ENCODE data around the gene REG1A.

Gene REG1A

DNA sequence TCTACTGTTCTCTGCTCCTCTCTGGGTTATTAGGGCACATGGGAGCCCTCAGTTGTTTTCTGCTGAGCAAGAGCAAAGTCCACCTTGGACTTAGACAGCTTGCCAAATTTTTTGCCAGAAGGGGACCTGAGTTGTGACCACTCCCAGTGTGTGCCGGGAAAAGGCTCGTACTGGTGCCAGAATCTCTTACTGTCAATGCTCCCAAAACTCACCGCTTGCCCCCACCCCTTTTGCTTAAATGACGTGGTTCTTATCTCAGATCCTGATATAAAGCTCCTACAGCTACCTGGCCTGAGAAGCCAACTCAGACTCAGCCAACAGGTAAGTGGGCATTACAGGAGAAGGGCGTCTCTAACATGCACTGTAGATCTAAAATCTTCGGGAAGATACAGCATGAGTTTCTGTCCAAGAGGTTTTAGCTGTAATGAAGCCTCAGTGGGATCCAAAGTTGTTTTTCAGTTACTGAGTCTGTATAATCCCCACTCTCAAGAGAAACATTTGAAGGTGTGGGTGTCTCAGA, at the start of gene REG1A:
TSS of gene REG1A (plus strand) at position 295 of the 520 bp plus-strand sequence. CDS start 374 bp downstream, outside the sequence.
- ATAC-seq = no peak

DNA sequence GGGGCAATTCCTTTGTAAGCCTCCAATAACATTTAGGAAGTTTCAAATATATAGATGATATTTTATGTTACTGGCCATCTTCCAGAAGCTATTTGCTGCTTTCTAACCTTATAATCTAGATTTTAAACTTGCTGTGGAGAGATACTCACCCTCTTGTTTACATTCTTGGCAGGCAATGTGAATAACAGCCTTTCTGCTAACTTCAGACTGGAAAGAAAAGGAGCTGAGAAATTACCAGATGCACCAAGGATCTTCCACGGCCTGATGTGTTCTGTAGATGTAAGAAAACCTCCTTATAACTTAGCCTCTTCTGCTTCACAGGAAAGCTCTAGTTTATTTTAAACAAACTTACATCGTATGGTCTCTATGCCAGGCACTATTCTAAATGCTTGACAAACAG, 49.2 kb upstream of the REG1A start:
- no peak for ATAC-seq

- no peak for ATAC-seq
These were observed 37.3 kb upstream of the REG1A start for GRCh38 chr2:79082987-79083386.

GRCh38 chr2:79083597-79084251, 36.6 kb upstream of the REG1A start:
- ATAC-seq = no peak

DNA sequence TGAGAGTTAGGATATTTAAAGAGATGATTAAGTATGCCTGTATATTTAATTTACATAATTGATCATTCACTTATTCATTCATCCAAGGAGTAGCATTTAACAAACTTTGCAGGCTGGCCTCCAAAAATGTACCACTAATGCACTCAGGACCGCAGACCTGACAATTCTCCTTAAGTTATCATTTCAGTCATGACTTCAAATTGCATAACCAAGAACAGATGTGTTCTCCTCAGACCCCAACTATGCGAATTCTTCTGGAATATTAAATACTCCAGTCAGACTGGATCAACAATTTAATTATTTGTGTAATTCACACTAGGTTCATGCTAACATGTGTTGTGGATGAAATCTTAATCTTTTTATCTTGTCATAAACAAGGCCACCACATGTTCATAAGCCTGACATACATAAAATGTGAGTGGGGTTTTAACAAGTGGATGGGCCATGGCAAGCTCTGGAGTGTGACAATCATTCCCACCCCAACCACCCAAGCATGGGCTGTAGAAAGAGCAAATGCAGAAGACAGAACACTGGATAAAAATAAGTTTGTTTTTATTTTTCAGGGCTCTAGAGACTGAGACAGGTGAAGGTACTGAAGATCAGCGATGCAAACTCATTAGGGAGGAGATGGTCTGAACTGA, 35.7 kb upstream of the REG1A start:
- no peak for ATAC-seq

DNA sequence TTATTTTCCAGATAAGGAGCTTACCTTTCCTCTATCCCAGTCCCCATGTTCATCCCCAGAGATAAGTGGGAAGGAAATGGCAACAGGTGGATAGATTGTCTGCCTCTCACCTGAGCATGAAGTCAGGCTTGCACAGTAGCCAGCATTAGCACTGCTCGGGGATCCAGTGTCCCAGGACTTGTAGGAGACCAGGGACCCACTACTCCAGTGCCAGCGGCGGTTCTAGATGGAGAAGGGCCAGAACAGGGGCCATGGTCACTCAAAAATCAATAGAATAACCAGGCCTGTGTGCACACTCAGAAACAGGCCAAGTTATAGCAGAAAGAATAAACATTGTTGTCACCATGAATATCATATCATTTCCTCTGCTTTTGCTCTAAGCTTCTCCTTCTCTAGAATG, 34.9 kb upstream of the REG1A start:
- ATAC-seq = no peak

- ATAC-seq = no peak
These were observed 34.0 kb upstream of the REG1A start for GRCh38 chr2:79086255-79086654.

DNA sequence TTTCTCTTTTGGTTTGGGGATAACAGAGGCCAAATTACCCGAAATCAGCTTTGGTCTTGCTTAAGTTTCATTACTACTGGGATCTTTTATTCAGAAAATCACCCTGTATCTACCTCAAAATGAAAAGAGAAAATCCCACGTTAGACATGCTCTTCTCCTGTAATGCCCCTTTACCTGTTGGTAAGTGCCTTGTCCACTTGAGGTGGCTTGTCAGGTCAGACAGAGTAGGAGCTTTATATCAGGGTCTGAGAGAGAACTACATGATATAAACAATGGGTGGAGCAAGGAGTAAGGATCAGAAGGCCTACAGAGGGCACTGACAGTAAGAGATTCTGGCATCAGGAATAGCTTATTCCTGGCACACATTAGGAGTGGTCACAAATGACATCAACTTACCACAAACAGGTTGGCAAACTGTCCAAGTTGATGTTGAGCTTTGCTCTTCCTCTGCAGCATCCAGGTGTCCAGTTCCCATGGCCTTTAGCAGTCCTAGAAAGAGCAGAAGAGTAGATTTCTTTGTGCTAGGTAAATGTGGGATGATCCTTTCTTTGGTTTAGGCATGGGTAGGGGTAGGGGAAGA, 32.4 kb upstream of the REG1A start, which contains the start of gene REG1B:
TSS of gene REG1B (minus strand) at position 209 of the 580 bp plus-strand sequence. CDS start 381 bp downstream, outside the sequence.
- no peak for ATAC-seq

DNA sequence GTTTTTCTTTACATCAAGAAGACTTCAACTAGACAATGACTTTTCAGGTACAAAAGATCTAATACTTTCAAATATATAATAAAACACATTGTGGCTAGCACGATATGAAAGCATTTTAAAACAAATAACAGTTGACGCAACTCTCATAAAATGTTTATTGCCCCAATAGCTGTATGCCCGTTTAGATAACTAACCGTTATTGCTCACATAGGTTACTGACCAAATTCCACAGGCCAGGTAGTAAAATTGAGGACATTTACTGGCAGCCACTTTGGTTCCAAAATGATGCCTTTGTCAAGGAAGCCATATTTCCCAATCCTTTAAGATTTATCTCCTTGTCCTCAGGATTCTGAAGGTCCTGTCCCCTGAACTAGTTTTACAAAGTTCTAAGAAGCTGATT, 29.6 kb upstream of the REG1A start:
- ATAC-seq = no peak

GRCh38 chr2:79097843-79098242, 22.4 kb upstream of the REG1A start:
- no peak for ATAC-seq

GRCh38 chr2:79099140-79099686, 21.1 kb upstream of the REG1A start:
- ATAC-seq = no peak

DNA sequence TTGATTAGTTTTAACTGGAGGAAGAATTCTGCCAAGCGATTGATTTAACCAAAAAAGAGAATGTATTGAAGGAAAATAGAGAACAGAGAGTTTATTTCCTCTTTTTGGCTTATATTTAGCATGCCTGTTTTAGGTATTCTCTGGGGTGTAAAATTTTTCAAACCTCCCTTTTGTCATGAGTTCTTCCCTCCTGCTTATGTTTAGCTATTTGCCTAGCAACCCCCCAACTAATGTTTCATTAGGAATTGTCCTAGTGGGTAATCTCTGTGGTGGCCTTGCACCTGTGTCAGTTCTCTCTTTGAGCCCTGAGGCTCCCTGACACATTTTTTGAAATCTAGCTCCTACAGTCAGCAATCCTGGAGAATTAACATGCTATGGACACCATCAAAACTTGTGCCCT, 20.0 kb upstream of the REG1A start:
- ATAC-seq = no peak

- ATAC-seq = no peak
These were observed 19.3 kb upstream of the REG1A start for GRCh38 chr2:79101024-79101423.

- ATAC-seq = no peak
These were observed 17.1 kb upstream of the REG1A start for GRCh38 chr2:79103214-79103613.

DNA sequence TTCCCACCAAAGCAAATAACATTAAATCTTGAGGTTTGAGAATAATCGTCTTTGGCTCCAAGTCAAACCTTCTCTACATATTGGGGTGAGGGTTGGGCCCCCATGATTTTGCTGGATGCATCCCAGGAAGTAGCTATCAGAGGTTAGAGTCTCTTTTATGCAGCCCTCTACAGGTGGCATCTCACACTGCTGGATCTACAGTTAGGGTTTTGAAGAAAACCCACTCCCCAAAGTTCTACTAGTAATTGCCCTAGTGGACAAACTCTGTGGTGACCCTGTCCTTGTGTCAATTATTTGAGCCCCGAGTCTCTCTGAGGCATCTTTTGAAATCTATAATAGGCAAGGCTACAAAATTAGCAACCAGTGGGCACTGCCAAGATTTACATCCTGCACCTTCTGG, 15.0 kb upstream of the REG1A start:
- ATAC-seq = no peak

DNA sequence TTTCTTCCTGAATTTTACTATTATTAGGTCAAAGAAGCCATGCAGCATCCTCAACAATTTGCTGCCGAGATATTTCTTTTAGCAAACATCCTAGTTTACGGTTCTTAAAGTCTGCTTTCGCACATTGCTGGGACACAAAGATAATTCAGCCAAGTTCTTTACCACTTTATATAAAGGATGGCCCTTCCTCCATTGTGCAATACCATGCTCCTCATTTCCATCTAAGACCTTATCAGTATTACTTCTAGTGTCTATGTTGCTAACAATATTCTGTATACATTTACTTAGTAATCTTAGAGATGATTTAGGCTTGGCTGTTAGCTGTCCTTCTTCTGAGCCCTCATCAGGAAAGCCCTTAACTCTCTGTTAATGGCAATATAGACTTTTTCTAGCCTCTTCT, 8.0 kb upstream of the REG1A start:
- ATAC-seq = no peak

GRCh38 chr2:79114797-79115494, 5.3 kb upstream of the REG1A start:
- ATAC-seq = no peak

DNA sequence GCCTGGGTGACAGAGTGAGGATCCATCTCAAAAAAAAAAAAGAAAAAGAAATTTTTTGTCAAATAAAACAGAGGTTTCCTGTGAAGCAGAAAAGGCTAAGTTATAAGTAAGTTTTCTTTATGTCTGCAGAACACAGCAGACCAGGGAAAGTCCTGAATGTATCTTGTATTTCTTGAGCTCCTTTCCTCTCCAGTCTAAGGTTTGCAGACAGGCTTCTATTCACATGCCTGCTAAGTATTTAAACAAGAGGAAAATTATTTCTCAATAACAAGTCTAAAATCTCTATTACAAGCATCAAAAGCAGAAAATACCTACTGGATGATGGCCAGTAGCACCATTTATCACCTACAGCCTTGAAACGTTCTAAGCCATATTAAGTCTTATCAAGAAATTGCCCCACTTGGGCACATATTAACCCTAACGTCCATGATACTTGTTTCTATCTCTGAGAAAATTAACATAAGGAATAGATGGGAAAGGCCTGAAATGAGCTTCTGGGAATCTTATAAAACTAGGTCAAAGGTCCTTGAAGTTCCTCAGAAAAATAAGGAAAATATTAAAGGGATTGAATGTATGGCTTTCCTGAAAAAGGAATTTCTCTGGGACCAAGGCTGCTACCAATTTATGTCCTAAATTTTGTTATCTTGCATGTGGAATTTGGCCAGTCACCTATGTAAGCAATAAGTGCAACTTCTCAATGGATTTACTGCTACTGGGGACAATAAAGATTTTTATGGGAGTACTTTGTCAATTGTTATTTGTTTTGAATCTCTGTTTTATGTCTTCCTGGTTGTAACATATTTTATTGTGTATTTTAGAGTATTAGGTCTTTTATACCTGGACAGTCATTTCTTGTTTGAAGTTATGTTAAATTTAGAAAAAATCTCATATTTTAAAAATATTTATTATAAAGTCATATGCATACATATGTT, 3.0 kb upstream of the REG1A start:
- no peak for ATAC-seq

DNA sequence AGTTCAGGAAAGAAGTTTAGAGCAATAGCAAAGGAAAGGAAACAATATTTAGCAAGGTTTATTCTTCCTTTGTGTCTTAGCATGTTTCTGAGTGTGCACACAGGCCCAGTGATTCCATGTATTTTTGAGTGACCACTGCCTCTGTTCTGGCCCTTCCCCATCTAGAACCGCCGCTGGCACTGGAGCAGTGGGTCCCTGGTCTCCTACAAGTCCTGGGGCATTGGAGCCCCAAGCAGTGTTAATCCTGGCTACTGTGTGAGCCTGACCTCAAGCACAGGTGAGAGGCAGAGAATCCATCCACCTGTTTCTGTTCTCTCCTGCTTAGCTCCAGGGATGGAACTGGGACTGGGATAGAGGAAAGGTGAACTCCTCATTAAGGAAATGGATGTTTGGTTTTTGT, 2.4 kb downstream of the REG1A start:
- ATAC-seq = no peak

DNA sequence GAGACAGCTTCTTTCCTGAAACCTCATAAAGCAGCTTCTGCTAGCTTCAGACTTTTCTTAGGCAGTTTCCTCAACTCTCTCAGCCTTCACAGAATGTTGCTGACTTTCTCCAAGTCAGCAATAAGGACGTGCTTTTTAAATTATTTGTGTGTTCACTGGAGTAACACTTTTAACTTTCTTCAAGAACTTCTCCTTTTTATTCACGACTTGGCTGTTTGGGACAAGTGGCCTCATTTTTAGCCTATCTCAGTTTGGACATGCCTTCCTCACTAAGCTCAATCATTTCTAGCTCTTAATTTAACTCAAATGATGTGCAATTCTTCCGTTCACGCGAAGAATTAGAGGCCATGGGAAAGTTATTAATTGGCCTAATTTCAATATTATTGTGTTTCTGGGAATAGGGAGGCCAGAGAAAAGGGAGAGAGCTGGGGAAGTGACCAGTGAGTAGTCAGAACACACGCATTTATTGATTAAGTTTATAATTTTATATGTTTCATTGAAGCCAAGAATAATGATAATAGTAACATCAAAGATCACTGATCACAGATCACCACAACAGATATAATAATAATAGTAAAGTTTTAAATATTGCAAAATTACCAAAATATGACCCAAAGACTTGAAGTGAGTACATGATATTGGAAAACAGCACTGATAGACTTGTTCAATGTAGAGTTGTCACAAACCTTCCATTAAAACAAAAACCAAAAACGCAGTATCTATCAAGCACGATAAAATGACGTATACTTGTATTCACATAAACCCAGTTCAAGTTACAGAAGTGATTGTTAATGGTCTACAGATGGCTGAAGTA, 4.8 kb downstream of the REG1A start:
- ATAC-seq = no peak

- ATAC-seq = no peak
These were observed 5.4 kb downstream of the REG1A start for GRCh38 chr2:79125721-79125985.
